ENCODE measurements around the gene AGBL1. TPM values are rescaled to one million over a fixed set of nuclear protein-coding genes. Genes with fewer than 3 reads are reported as not detected.

AGBL1 gene
- total RNA-seq, 1 donor from 2014 or later, result not detected

- no peak for DNase-seq (ENCODE audit: extremely low spot score, unreplicated experiment)
- no peak for TF ChIP-seq CTCF (IDR thresholded peaks at IDR 0.05)
- Mint-ChIP-seq H3K27ac (ENCODE audit: unreplicated experiment) (no peak overlapping the region), H3K4me3 (ENCODE audit: unreplicated experiment) (no peak overlapping the region), H3K36me3 (ENCODE audit: unreplicated experiment) (no peaks in the 10 kb centered on the region), H3K27me3 (ENCODE audit: unreplicated experiment) (no peaks in the 10 kb centered on the region), H3K4me1 (ENCODE audit: unreplicated experiment) (no peaks in the 10 kb centered on the region), H3K9me3 (ENCODE audit: unreplicated experiment) (no peaks in the 10 kb centered on the region)
Observed at GRCh38 chr15:86266896-86267484, 187.3 kb downstream of the AGBL1 start.

- H3K36me3 Mint-ChIP-seq (ENCODE audit: unreplicated experiment), result no peaks in the 10 kb centered on the region
- no peak overlapping the region for H3K4me3 Mint-ChIP-seq (ENCODE audit: unreplicated experiment)
- no peak for TF ChIP-seq CTCF (IDR thresholded peaks at IDR 0.05)
- DNase-seq (ENCODE audit: extremely low spot score, unreplicated experiment), result no peak
- no peaks in the 10 kb centered on the region for H3K27me3 Mint-ChIP-seq (ENCODE audit: unreplicated experiment)
- H3K4me1 Mint-ChIP-seq (ENCODE audit: unreplicated experiment), result no peaks in the 10 kb centered on the region
- H3K27ac Mint-ChIP-seq (ENCODE audit: unreplicated experiment), result no peak overlapping the region
- H3K9me3 Mint-ChIP-seq (ENCODE audit: unreplicated experiment), result no peaks in the 10 kb centered on the region
Observed at GRCh38 chr15:86267892-86268291, 188.2 kb downstream of the AGBL1 start.

- no peak for DNase-seq (ENCODE audit: extremely low spot score, unreplicated experiment)
- H3K9me3 Mint-ChIP-seq (ENCODE audit: unreplicated experiment), result no peaks in the 10 kb centered on the region
- no peak for TF ChIP-seq CTCF (IDR thresholded peaks at IDR 0.05)
Observed at GRCh38 chr15:86268558-86268957, 188.9 kb downstream of the AGBL1 start.

GRCh38 chr15:86273309-86273708, 193.6 kb downstream of the AGBL1 start:
- H3K9me3 Mint-ChIP-seq (ENCODE audit: unreplicated experiment), result no peaks in the 10 kb centered on the region
- no peak overlapping the region for H3K4me3 Mint-ChIP-seq (ENCODE audit: unreplicated experiment)
- no peak overlapping the region for H3K27ac Mint-ChIP-seq (ENCODE audit: unreplicated experiment)
- no peaks in the 10 kb centered on the region for H3K27me3 Mint-ChIP-seq (ENCODE audit: unreplicated experiment)
- no peak for DNase-seq (ENCODE audit: extremely low spot score, unreplicated experiment)
- no peak for TF ChIP-seq CTCF (IDR thresholded peaks at IDR 0.05)
- H3K36me3 Mint-ChIP-seq (ENCODE audit: unreplicated experiment), result no peaks in the 10 kb centered on the region
- H3K4me1 Mint-ChIP-seq (ENCODE audit: unreplicated experiment), result no peaks in the 10 kb centered on the region

More at GRCh38 chr15:86268558-86268957, 188.9 kb downstream of the AGBL1 start:
- Mint-ChIP-seq H3K27ac (ENCODE audit: unreplicated experiment) (no peak overlapping the region), H3K4me1 (ENCODE audit: unreplicated experiment) (no peaks in the 10 kb centered on the region), H3K27me3 (ENCODE audit: unreplicated experiment) (no peaks in the 10 kb centered on the region), H3K36me3 (ENCODE audit: unreplicated experiment) (no peaks in the 10 kb centered on the region), H3K4me3 (ENCODE audit: unreplicated experiment) (no peak overlapping the region)

- TF ChIP-seq CTCF (IDR thresholded peaks at IDR 0.05), result no peak
- Mint-ChIP-seq H3K36me3 (ENCODE audit: unreplicated experiment) (no peaks in the 10 kb centered on the region), H3K9me3 (ENCODE audit: unreplicated experiment) (no peaks in the 10 kb centered on the region), H3K27me3 (ENCODE audit: unreplicated experiment) (no peaks in the 10 kb centered on the region), H3K4me3 (ENCODE audit: unreplicated experiment) (no peak overlapping the region), H3K27ac (ENCODE audit: unreplicated experiment) (no peak overlapping the region), H3K4me1 (ENCODE audit: unreplicated experiment) (no peaks in the 10 kb centered on the region)
- no peak for DNase-seq (ENCODE audit: extremely low spot score, unreplicated experiment)
Observed at GRCh38 chr15:86275361-86275760, 195.7 kb downstream of the AGBL1 start.

Data from osteocyte (in vitro differentiated cells).